ACC112 (cell line): ENCODE results near the gene LENG9.

Source experiments
- H2AFZ ChIP-seq: fragments of 200-600 bp; sonication (generic); one replicate; pipeline ENCODE4 v1.6.0; 2017; ENCODE audit warnings: antibody characterized with exemption, low read length; ENCODE audit not compliant: unreplicated experiment
- H3K27ac ChIP-seq: fragments of 200-600 bp; sonication (generic); 2 replicates; pipeline ENCODE4 v1.5.1; 2014; ENCODE audit warnings: low read depth, mild to moderate bottlenecking, antibody characterized with exemption, low read length, moderate library complexity
- H3K27me3 ChIP-seq: fragments of 200-600 bp; sonication (generic); 2 replicates; pipeline ENCODE4 v1.6.1; 2014; ENCODE audit warnings: mild to moderate bottlenecking, antibody characterized with exemption, low read length, moderate library complexity, mixed read lengths; ENCODE audit not compliant: insufficient read depth
- H3K36me3 ChIP-seq: fragments of 200-600 bp; sonication (generic); 2 replicates; pipeline ENCODE4 v1.6.1; 2016; ENCODE audit warnings: mild to moderate bottlenecking, antibody characterized with exemption, low read length, moderate library complexity, mixed read lengths; ENCODE audit not compliant: insufficient read depth
- H3K4me1 ChIP-seq: fragments of 200-600 bp; sonication (generic); one replicate; pipeline ENCODE4 v1.6.1; 2016; ENCODE audit warnings: low read length, mixed read lengths; ENCODE audit not compliant: insufficient read depth, unreplicated experiment, control insufficient read depth
- H3K4me3 ChIP-seq: fragments of 200-600 bp; sonication (generic); 2 replicates; pipeline ENCODE4 v1.5.1; 2014; ENCODE audit warnings: mild to moderate bottlenecking, low read depth, low read length
- H3K79me2 ChIP-seq: fragments of 200-600 bp; sonication (generic); one replicate; pipeline ENCODE4 v1.6.0; 2016; ENCODE audit warnings: low read length; ENCODE audit not compliant: control insufficient read depth, unreplicated experiment, insufficient read depth

LENG9 gene

GRCh38 chr19:54426291-54426931, 37.2 kb downstream of the LENG9 start:
- Histone ChIP-seq H3K36me3 (no peaks in the 10 kb centered on the region), H3K27ac (no peak overlapping the region), H3K4me3 (no peak overlapping the region), H3K79me2 (no peaks in the 10 kb centered on the region), H2AFZ (no peak overlapping the region), H3K27me3 (peaks cover 9% of the 10 kb centered on the region; the same call in 1 of the 2 replicates), H3K4me1 (no peaks in the 10 kb centered on the region)

GRCh38 chr19:54425382-54425723, 38.2 kb downstream of the LENG9 start:
- no peak overlapping the region for H2AFZ ChIP-seq
- no peaks in the 10 kb centered on the region for H3K36me3 ChIP-seq
- H3K4me3 ChIP-seq: no peak overlapping the region
- no peaks in the 10 kb centered on the region for H3K4me1 ChIP-seq
- H3K27me3 ChIP-seq: peaks cover 17% of the 10 kb centered on the region; the same call in 1 of the 2 replicates
- H3K79me2 ChIP-seq: no peaks in the 10 kb centered on the region
- H3K27ac ChIP-seq: no peak overlapping the region

- Histone ChIP-seq H3K27me3 (peaks cover 15% of the 10 kb centered on the region; the same call in 1 of the 2 replicates), H3K79me2 (no peaks in the 10 kb centered on the region)
Measured at GRCh38 chr19:54424660-54425381, 38.8 kb downstream of the LENG9 start.

GRCh38 chr19:54424201-54424600, 39.4 kb downstream of the LENG9 start:
- Histone ChIP-seq H3K79me2 (no peaks in the 10 kb centered on the region), H3K27me3 (peaks cover 10% of the 10 kb centered on the region; the same call in 1 of the 2 replicates), H3K4me1 (no peaks in the 10 kb centered on the region), H3K27ac (no peak overlapping the region), H2AFZ (no peak overlapping the region), H3K4me3 (no peak overlapping the region), H3K36me3 (no peaks in the 10 kb centered on the region)

More at GRCh38 chr19:54424660-54425381, 38.8 kb downstream of the LENG9 start:
- H3K4me3 ChIP-seq: no peak overlapping the region
- no peak overlapping the region for H3K27ac ChIP-seq
- no peaks in the 10 kb centered on the region for H3K36me3 ChIP-seq
- no peak overlapping the region for H2AFZ ChIP-seq
- H3K4me1 ChIP-seq: no peaks in the 10 kb centered on the region

- Histone ChIP-seq H3K4me3 (no peak overlapping the region), H3K36me3 (no peaks in the 10 kb centered on the region), H2AFZ (no peak overlapping the region), H3K27me3 (peaks cover 19% of the 10 kb centered on the region; the same call in 1 of the 2 replicates), H3K4me1 (no peaks in the 10 kb centered on the region), H3K27ac (no peak overlapping the region), H3K79me2 (no peaks in the 10 kb centered on the region)
Measured at GRCh38 chr19:54422136-54422535, 41.4 kb downstream of the LENG9 start.

- Histone ChIP-seq H3K27me3 (peaks cover 25% of the 10 kb centered on the region; the same call in 1 of the 2 replicates), H2AFZ (no peak overlapping the region), H3K79me2 (no peaks in the 10 kb centered on the region), H3K4me3 (no peak overlapping the region), H3K27ac (no peak overlapping the region), H3K36me3 (no peaks in the 10 kb centered on the region), H3K4me1 (no peaks in the 10 kb centered on the region)
Measured at GRCh38 chr19:54421521-54421920, 42.1 kb downstream of the LENG9 start.

GRCh38 chr19:54421169-54421516, 42.4 kb downstream of the LENG9 start:
- Histone ChIP-seq H3K27ac (no peak overlapping the region), H3K36me3 (no peaks in the 10 kb centered on the region), H2AFZ (no peak overlapping the region), H3K4me1 (no peaks in the 10 kb centered on the region), H3K27me3 (peaks cover 29% of the 10 kb centered on the region), H3K79me2 (no peaks in the 10 kb centered on the region), H3K4me3 (no peak overlapping the region)

GRCh38 chr19:54420383-54421168, 43.0 kb downstream of the LENG9 start:
- no peaks in the 10 kb centered on the region for H3K36me3 ChIP-seq
- H2AFZ ChIP-seq: no peak overlapping the region
- peaks cover 34% of the 10 kb centered on the region for H3K27me3 ChIP-seq
- no peak overlapping the region for H3K27ac ChIP-seq
- no peak overlapping the region for H3K4me3 ChIP-seq
- H3K79me2 ChIP-seq: no peaks in the 10 kb centered on the region
- no peaks in the 10 kb centered on the region for H3K4me1 ChIP-seq

GRCh38 chr19:54420068-54420382, 43.6 kb downstream of the LENG9 start:
- Histone ChIP-seq H3K4me1 (no peaks in the 10 kb centered on the region), H2AFZ (no peak overlapping the region), H3K36me3 (no peaks in the 10 kb centered on the region), H3K4me3 (no peak overlapping the region), H3K27me3 (peaks cover 38% of the 10 kb centered on the region), H3K27ac (no peak overlapping the region), H3K79me2 (no peaks in the 10 kb centered on the region)

- no peak overlapping the region for H2AFZ ChIP-seq
- H3K27ac ChIP-seq: no peak overlapping the region
- no peaks in the 10 kb centered on the region for H3K36me3 ChIP-seq
- H3K4me1 ChIP-seq: no peaks in the 10 kb centered on the region
- no peak overlapping the region for H3K4me3 ChIP-seq
- H3K27me3 ChIP-seq: peaks cover 47% of the 10 kb centered on the region
- H3K79me2 ChIP-seq: no peaks in the 10 kb centered on the region
Measured at GRCh38 chr19:54418930-54419800, 44.4 kb downstream of the LENG9 start.
